HG02759 (cell line): ENCODE data around the gene RILP.

Source experiments
- ATAC-seq: cut with Tn5 transposase; IDR thresholded peaks from one replicate; pipeline ENCODE4 v1.9.1; 2021; ENCODE audit warnings: mild to moderate bottlenecking, moderate library complexity; ENCODE audit not compliant: unreplicated experiment

RILP gene

DNA sequence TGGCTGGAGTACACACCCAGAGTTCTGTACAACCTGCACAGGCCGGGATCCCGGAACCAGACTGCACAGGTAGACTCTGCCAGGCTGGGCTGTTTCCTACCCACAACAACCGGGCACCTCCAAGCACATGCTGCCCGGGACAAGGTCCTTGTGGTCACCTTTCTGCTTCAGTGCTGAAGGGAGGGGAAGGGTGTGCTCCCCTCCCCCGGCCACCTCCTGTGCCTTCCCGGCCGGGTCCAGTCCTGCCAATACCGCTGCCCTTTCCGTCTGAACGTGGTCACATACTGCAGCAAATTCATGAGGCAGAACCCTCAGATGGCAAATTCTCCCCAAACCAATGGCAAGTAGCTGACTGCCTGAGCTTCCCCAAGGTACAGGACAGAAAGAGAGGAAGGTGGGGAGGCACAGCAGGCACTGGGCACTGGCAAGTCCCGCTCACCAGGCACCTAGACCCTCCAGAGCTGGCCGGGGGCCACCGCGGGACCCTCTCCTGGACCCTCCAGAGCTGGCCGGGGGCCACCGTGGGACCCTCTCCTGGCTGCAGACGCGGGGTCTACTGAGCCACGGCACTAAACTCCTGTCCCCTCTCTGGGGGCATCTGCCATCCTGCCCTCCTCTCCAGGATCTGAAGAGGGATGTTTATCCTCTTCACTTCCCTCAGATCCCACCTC lies 43.9 kb downstream of the RILP start:
- ATAC-seq = no peak

DNA sequence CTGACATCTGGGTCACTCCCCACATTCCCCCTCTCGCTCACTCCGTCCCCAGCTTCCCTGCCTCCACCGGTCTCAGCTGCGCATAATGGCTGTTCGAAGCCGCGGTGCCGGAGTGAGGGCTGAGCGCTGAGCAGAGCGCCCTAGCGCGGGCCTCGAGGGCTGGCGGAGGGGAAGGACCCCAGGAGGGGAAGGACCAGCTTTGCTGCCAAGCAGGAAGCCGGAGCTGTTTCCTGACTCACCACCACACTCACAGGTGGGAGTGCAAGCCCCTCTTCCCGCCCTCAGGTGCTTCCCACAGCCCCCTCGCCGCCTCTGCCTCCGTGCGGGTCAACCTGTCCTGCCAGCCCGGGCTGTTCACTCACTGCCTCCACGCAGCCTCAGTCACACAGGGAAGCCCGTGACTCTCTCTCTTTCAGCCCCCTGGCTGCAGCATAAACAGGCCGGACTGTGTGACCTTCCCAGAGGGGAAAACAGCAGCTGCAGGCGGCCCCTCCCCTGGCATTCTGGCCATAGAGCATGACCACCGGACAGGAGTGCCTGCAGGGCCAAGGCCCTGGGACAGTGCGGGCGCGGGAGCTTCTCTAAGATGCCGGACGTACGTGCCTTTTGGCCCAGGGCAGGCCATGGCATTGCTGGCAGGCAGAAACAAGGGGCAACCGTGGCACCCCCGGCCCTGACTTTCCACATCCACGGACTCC lies 44.7 kb downstream of the RILP start:
- ATAC-seq = no peak

DNA sequence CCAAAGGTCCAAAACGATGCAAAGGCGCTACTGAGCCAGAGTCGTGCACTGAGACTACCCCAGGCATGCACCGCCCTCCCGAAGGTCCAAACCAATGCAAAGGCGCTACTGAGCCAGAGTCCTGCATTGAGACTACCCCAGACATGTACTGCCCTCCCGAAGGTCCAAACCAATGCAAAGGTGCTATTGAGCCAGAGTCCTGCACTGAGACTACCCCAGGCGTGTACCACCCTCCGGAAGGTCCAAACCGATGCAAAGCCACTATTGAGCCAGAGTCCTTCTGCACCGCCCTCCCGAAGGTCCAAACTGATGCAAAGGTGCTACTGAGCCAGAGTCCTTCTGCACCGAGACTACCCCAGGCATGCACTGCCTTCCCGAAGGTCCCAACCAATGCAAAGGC lies 48.1 kb downstream of the RILP start:
- ATAC-seq = no peak

DNA sequence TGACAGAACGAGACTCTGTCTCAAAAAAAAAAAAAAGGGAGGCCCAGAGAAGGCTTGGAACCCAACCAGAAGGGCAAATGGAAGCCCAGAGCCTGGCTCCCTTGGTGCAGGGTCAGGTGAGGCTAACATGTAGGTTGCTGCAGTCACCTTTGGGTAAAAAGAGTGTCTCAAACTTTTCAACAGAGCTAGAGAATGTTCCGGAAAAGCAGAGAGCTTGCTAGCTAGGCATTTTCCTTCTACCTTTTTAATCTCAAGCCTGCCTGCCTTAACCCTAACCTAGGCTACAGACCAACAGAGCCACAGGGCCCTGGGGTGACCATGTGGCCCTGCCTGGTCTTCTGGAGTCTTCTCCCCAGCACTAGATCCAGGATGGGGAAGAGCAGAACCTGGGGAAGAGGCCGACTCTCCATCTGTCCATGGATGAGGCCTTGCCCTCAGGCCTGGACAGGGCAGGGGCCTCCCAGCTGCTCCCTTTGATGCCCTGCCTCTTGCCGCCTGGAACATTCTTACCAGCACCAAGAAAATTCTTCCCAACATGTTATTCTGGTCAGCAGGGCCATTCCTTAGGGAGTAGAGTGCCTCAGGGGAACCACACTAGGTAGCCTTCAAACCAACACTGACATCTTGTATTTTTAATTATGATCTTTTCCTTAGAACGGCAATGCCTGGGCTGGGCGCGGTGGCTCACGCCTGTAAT lies 51.1 kb downstream of the RILP start:
- ATAC-seq = no peak

DNA sequence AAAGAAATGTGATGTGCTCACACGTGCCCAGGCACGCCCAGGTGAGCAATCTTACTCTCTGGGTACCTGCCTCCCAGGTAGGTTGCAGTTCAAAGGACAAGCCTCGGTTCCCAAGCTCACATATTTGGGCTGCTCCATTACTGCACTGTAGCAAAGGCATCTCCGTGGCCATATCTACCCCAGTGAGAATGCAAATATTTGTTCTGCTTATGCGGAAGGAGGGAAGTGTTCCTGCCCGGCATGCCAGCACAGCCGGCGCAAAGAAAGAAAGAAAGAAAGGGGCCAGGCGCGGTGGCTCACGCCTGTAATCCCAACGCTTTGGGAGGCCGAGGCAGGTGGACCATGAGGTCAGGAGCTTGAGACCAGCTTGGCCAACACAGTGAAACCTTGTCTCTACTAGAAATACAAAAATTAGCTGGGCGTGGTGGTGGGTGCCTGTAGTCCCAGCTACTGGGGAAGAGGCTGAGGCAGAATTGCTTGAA lies 51.8 kb downstream of the RILP start:
- ATAC-seq = no peak
